PC-9 (cell line): Measurements from ENCODE around the gene APLF. TPM values are rescaled to one million over a fixed set of nuclear protein-coding genes. Genes with fewer than 3 reads are reported as not detected.

Source experiments
- BruUV-seq: library from RNA; stranded (reverse); fragments of 400-500 nt; replicated peaks from 2 replicates; lab custom pipeline; 2021; lab: Mats Ljungman, UMichigan
- CTCF ChIA-PET: fragments of 300-600 bp; sonication (Branson Sonifier 250); formaldehyde crosslinking; loops from one replicate; lab custom pipeline; 2022; ENCODE audit warnings: antibody characterized with exemption; lab: Charles Lee
- POLR2A ChIA-PET: fragments of 300-600 bp; sonication (Branson Sonifier 250); formaldehyde crosslinking; loops from one replicate; lab custom pipeline; 2022; ENCODE audit warnings: antibody characterized with exemption; ENCODE audit not compliant: unreplicated experiment; lab: Charles Lee
- DNase-seq, 2 experiments: peaks; one replicate each; pipeline versions ENCODE4 v3.0.0 to v3.0.0-alpha.2; 2015 to 2022; ENCODE audit warnings: mixed read lengths in 1 of 2
- H2AFZ ChIP-seq: fragments of 200-600 bp; sonication (generic); 2 replicates; pipeline ENCODE4 v1.8.1; 2017; ENCODE audit warnings: antibody characterized with exemption
- H3F3A ChIP-seq: fragments of 200-600 bp; sonication (generic); 2 replicates; pipeline ENCODE4 v1.8.1; 2017; ENCODE audit warnings: antibody characterized with exemption, mild to moderate bottlenecking, low read depth; ENCODE audit not compliant: insufficient read depth
- H3K27ac ChIP-seq: fragments of 200-600 bp; sonication (generic); 2 replicates; pipeline ENCODE4 v1.6.1; 2016; ENCODE audit warnings: mixed run types
- H3K27me3 ChIP-seq: fragments of 200-600 bp; sonication (generic); 2 replicates; pipeline ENCODE4 v1.6.1; 2016; ENCODE audit warnings: low read depth, mixed run types; ENCODE audit not compliant: insufficient read depth
- H3K36me3 ChIP-seq: fragments of 200-600 bp; sonication (generic); 2 replicates; pipeline ENCODE4 v1.6.1; 2016; ENCODE audit warnings: low read depth, mixed run types
- H3K4me1 ChIP-seq: fragments of 200-600 bp; sonication (generic); replicated peaks from 2 replicates; pipeline ENCODE4 v1.6.1; 2016; ENCODE audit warnings: mixed run types; ENCODE audit not compliant: insufficient read depth
- H3K4me2 ChIP-seq: fragments of 200-600 bp; sonication (generic); 2 replicates; pipeline ENCODE4 v1.6.1; 2017; ENCODE audit warnings: mixed run types
- H3K4me3 ChIP-seq: fragments of 200-600 bp; sonication (generic); 2 replicates; pipeline ENCODE4 v1.6.1; 2016; ENCODE audit warnings: mixed run types
- H3K79me2 ChIP-seq: fragments of 200-600 bp; sonication (generic); 2 replicates; pipeline ENCODE4 v1.6.1; 2017; ENCODE audit warnings: low read depth, mixed run types
- H3K9me2 ChIP-seq: fragments of 200-600 bp; sonication (generic); 2 replicates; pipeline ENCODE4 v1.8.1; 2017; ENCODE audit warnings: mild to moderate bottlenecking; ENCODE audit not compliant: insufficient read depth
- H3K9me3 ChIP-seq: fragments of 200-600 bp; sonication (generic); 2 replicates; pipeline ENCODE4 v1.8.1; 2016; ENCODE audit warnings: low read depth; ENCODE audit not compliant: insufficient read depth
- H4K20me1 ChIP-seq: fragments of 200-600 bp; sonication (generic); 2 replicates; pipeline ENCODE4 v1.8.1; 2017; ENCODE audit not compliant: insufficient read depth
- CTCF ChIP-seq: fragments of 200-600 bp; sonication (generic); conservative IDR thresholded peaks from 2 replicates; pipeline ENCODE4 v1.6.1; 2017; ENCODE audit warnings: mixed run types, antibody characterized with exemption, mild to moderate bottlenecking, moderate library complexity
- EZH2 ChIP-seq: fragments of 200-600 bp; sonication (generic); IDR thresholded peaks from 2 replicates; pipeline ENCODE4 v1.8.0; 2017; ENCODE audit warnings: antibody characterized with exemption, low read depth
- intact Hi-C: fragments of 100-400 bp; cut with micrococcal nuclease; formaldehyde crosslinking; loops from one replicate; pipeline ENCODE4 v1.10.0; 2022; ENCODE audit not compliant: unreplicated experiment
- total RNA-seq: library from RNA; stranded (reverse); gene quantifications from 2 replicates; pipeline ENCODE4 v1.2.3, GENCODE V29; 2021

The APLF gene
- total RNA-seq, 1 experiment from 2014 or later: 4.5 TPM

- no TSS peak for BruUV-seq
- Histone ChIP-seq H3K27me3 (no peaks in the 10 kb centered on the region), H3K27ac (no peak overlapping the region), H4K20me1 (no peaks in the 10 kb centered on the region), H3F3A (no peaks in the 10 kb centered on the region), H3K36me3 (no peaks in the 10 kb centered on the region), H3K9me2 (0 out of 2 replicates have a peak, but pooled peaks cover 5% of the 10 kb centered on the region), H3K4me2 (no peak overlapping the region), H3K9me3 (no peaks in the 10 kb centered on the region), H3K4me3 (no peak overlapping the region), H2AFZ (no peak overlapping the region), H3K4me1 (no peaks in the 10 kb centered on the region), H3K79me2 (no peaks in the 10 kb centered on the region)
- POLR2A ChIA-PET: no interaction called here
- no peak for TF ChIP-seq EZH2
- no peak for TF ChIP-seq CTCF
- DNase-seq: no peak
- CTCF ChIA-PET: no interaction called here
- intact Hi-C loops: no loop called here
These were observed 38.8 kb downstream of the APLF start for GRCh38 chr2:68506170-68506569.

- Histone ChIP-seq H3K4me1 (no peaks in the 10 kb centered on the region), H3K9me2 (no peaks in the 10 kb centered on the region), H3F3A (no peaks in the 10 kb centered on the region), H3K27me3 (no peaks in the 10 kb centered on the region), H3K4me2 (no peak overlapping the region), H3K79me2 (no peaks in the 10 kb centered on the region), H4K20me1 (no peaks in the 10 kb centered on the region), H3K36me3 (no peaks in the 10 kb centered on the region), H3K4me3 (no peak overlapping the region), H3K27ac (no peak overlapping the region), H2AFZ (no peak overlapping the region), H3K9me3 (no peaks in the 10 kb centered on the region)
- no peak for DNase-seq
- POLR2A ChIA-PET: no interaction called here
- no TSS peak for BruUV-seq
- intact Hi-C loops: no loop called here
- TF ChIP-seq EZH2: no peak
- no peak for TF ChIP-seq CTCF
- CTCF ChIA-PET: no interaction called here
These were observed 44.9 kb downstream of the APLF start for GRCh38 chr2:68512326-68512725.

GRCh38 chr2:68512966-68513365 is 45.6 kb downstream of the APLF start:
- BruUV-seq: no TSS peak
- intact Hi-C loops: no loop called here
- Histone ChIP-seq H3K27ac (no peak overlapping the region), H3K4me1 (no peaks in the 10 kb centered on the region), H3K4me2 (no peak overlapping the region), H4K20me1 (no peaks in the 10 kb centered on the region), H3K27me3 (no peaks in the 10 kb centered on the region), H3K9me2 (no peaks in the 10 kb centered on the region), H3K9me3 (no peaks in the 10 kb centered on the region), H3K4me3 (no peak overlapping the region), H3F3A (no peaks in the 10 kb centered on the region), H3K79me2 (no peaks in the 10 kb centered on the region), H2AFZ (no peak overlapping the region), H3K36me3 (no peaks in the 10 kb centered on the region)
- DNase-seq: no peak
- ChIA-PET POLR2A (no interaction called here), CTCF (no interaction called here)
- no peak for TF ChIP-seq CTCF
- TF ChIP-seq EZH2: no peak
